ENCODE measurements around the gene GULP1. TPM values are rescaled to one million over a fixed set of nuclear protein-coding genes. Genes with fewer than 3 reads are reported as not detected.

Gene GULP1
- total RNA-seq, 1 donor, result 21.7 TPM

- DNase-seq (ENCODE audit: insufficient read length, low spot score, missing footprints), result no peak
- no peaks in the 10 kb centered on the region for H3K79me2 ChIP-seq (ENCODE audit: insufficient read depth, low read length)
- H2AFZ ChIP-seq (ENCODE audit: low read length), result no peak overlapping the region
- H3K4me2 ChIP-seq (ENCODE audit: insufficient read depth, low read length), result no peak overlapping the region
- no peak overlapping the region for H3K4me3 ChIP-seq (ENCODE audit: insufficient read depth, low read length)
- no peaks in the 10 kb centered on the region for H4K20me1 ChIP-seq (ENCODE audit: insufficient read depth, low read length)
- no peaks in the 10 kb centered on the region for H3K4me1 ChIP-seq (ENCODE audit: insufficient read depth, low read length)
- H3K27me3 ChIP-seq (ENCODE audit: insufficient read depth, low read length), result no peaks in the 10 kb centered on the region
- no peaks in the 10 kb centered on the region for H3K9me3 ChIP-seq (ENCODE audit: low read depth, low read length)
- TF ChIP-seq CTCF (IDR thresholded peaks at IDR 0.05; ENCODE audit: extremely low read depth, low read depth, low read length), result no peak
- H3K36me3 ChIP-seq (ENCODE audit: insufficient read depth, low read length), result no peaks in the 10 kb centered on the region
- no peak overlapping the region for H3K27ac ChIP-seq (ENCODE audit: low read depth, low read length)
These were observed 40.9 kb downstream of the GULP1 start for GRCh38 chr2:188332619-188333018.

- H4K20me1 ChIP-seq (ENCODE audit: insufficient read depth, low read length), result no peaks in the 10 kb centered on the region
- H3K4me2 ChIP-seq (ENCODE audit: insufficient read depth, low read length), result no peak overlapping the region
- no peak overlapping the region for H3K4me3 ChIP-seq (ENCODE audit: insufficient read depth, low read length)
- no peaks in the 10 kb centered on the region for H3K79me2 ChIP-seq (ENCODE audit: insufficient read depth, low read length)
- no peaks in the 10 kb centered on the region for H3K36me3 ChIP-seq (ENCODE audit: insufficient read depth, low read length)
- no peaks in the 10 kb centered on the region for H3K4me1 ChIP-seq (ENCODE audit: insufficient read depth, low read length)
- no peak for TF ChIP-seq CTCF (IDR thresholded peaks at IDR 0.05; ENCODE audit: extremely low read depth, low read depth, low read length)
- DNase-seq (ENCODE audit: insufficient read length, low spot score, missing footprints), result peak; percentile 52
- no peaks in the 10 kb centered on the region for H3K9me3 ChIP-seq (ENCODE audit: low read depth, low read length)
- peak overlapping the region; percentile 40 for H2AFZ ChIP-seq (ENCODE audit: low read length)
- no peak overlapping the region for H3K27ac ChIP-seq (ENCODE audit: low read depth, low read length)
- no peaks in the 10 kb centered on the region for H3K27me3 ChIP-seq (ENCODE audit: insufficient read depth, low read length)
These were observed 42.3 kb downstream of the GULP1 start for GRCh38 chr2:188333751-188334524.

GRCh38 chr2:188338463-188338862, 46.8 kb downstream of the GULP1 start:
- no peaks in the 10 kb centered on the region for H4K20me1 ChIP-seq (ENCODE audit: insufficient read depth, low read length)

More at GRCh38 chr2:188338463-188338862, 46.8 kb downstream of the GULP1 start:
- Histone ChIP-seq H3K27me3 (ENCODE audit: insufficient read depth, low read length) (no peaks in the 10 kb centered on the region), H3K4me1 (ENCODE audit: insufficient read depth, low read length) (no peaks in the 10 kb centered on the region), H3K36me3 (ENCODE audit: insufficient read depth, low read length) (no peaks in the 10 kb centered on the region), H3K4me2 (ENCODE audit: insufficient read depth, low read length) (no peak overlapping the region), H3K27ac (ENCODE audit: low read depth, low read length) (no peak overlapping the region), H3K79me2 (ENCODE audit: insufficient read depth, low read length) (no peaks in the 10 kb centered on the region), H3K4me3 (ENCODE audit: insufficient read depth, low read length) (no peak overlapping the region), H2AFZ (ENCODE audit: low read length) (no peak overlapping the region), H3K9me3 (ENCODE audit: low read depth, low read length) (no peaks in the 10 kb centered on the region)
- TF ChIP-seq CTCF (IDR thresholded peaks at IDR 0.05; ENCODE audit: extremely low read depth, low read depth, low read length), result no peak
- DNase-seq (ENCODE audit: insufficient read length, low spot score, missing footprints), result no peak
